Activated CD8-positive, alpha-beta memory T cell treated with anti-CD3 and anti-CD28 coated beads, Interleukin-2, amount 50 U/mL, for 1 hour (primary cell): ENCODE data around the gene AGXT.

Experiments
- DNase-seq: peaks from one replicate; pipeline ENCODE4 v3.0.0-alpha.2; 2020; ENCODE audit errors: extremely low read depth

The AGXT gene

GRCh38 chr2:240898731-240899467 is 30.3 kb downstream of the AGXT start:
- DNase-seq, result no peak

- DNase-seq, result no peak
These were observed 30.8 kb downstream of the AGXT start for GRCh38 chr2:240899468-240899865.

- no peak for DNase-seq
These were observed 31.7 kb downstream of the AGXT start for GRCh38 chr2:240900141-240900860.

GRCh38 chr2:240901986-240902614 is 33.5 kb downstream of the AGXT start:
- DNase-seq, result no peak

- no peak for DNase-seq
These were observed 34.0 kb downstream of the AGXT start for GRCh38 chr2:240902615-240903041.

- no peak for DNase-seq
These were observed 34.8 kb downstream of the AGXT start for GRCh38 chr2:240903191-240904060.

- no peak for DNase-seq
These were observed 35.9 kb downstream of the AGXT start for GRCh38 chr2:240904216-240905175.

GRCh38 chr2:240905176-240905781 is 36.7 kb downstream of the AGXT start:
- DNase-seq, result no peak

GRCh38 chr2:240906141-240906910 is 37.7 kb downstream of the AGXT start, which contains the start of gene CROCC2:
TSS of gene CROCC2 (plus strand) at chr2:240906336. CDS start at chr2:240906514, 178 bp downstream.
- no peak for DNase-seq

GRCh38 chr2:240906911-240907590 is 38.4 kb downstream of the AGXT start:
- DNase-seq, result no peak

GRCh38 chr2:240909216-240909974 is 40.8 kb downstream of the AGXT start:
- DNase-seq, result no peak

GRCh38 chr2:240911641-240912265 is 43.1 kb downstream of the AGXT start:
- DNase-seq, result no peak

GRCh38 chr2:240912878-240913809 is 44.5 kb downstream of the AGXT start:
- DNase-seq, result no peak

- DNase-seq, result no peak
These were observed 45.4 kb downstream of the AGXT start for GRCh38 chr2:240913810-240914644.
